Esophagus muscularis mucosa (tissue), 4 donors: ENCODE measurements around the gene OR14A16. TPM values are rescaled to one million over a fixed set of nuclear protein-coding genes. Genes with fewer than 3 reads are reported as not detected.

Experiments
- DNase-seq: peaks from one replicate; pipeline ENCODE4 v3.0.0-alpha.2; 2017; ENCODE audit errors: extremely low spot score
- H3K27ac ChIP-seq, 4 donors: fragments of 200-600 bp; sonication (generic); replicated peaks in 1 of 4; 1 replicate in 3 of 4; 2 replicates in 1 of 4; pipeline ENCODE4 v1.5.1; 2016 to 2019; ENCODE audit warnings: mild to moderate bottlenecking in 1 of 4
- H3K27me3 ChIP-seq, 4 donors: fragments of 200-600 bp; sonication (generic); one replicate each; pipeline versions ENCODE4 v1.5.1 to v1.6.0; 2016 to 2019
- H3K36me3 ChIP-seq, 4 donors: fragments of 200-600 bp; sonication (generic); one replicate each; pipeline ENCODE4 v1.5.1; 2016 to 2019
- H3K4me1 ChIP-seq, 4 donors: fragments of 200-600 bp; sonication (generic); one replicate each; pipeline ENCODE4 v1.5.1; 2016 to 2019
- H3K4me3 ChIP-seq, 4 donors: fragments of 200-600 bp; sonication (generic); 1 replicate in 2 of 4; 2 replicates in 2 of 4; pipeline ENCODE4 v1.5.1; 2016 to 2019; ENCODE audit warnings: mild to moderate bottlenecking in 4 of 4, moderate library complexity in 1 of 4
- H3K9me3 ChIP-seq, 4 donors: fragments of 200-600 bp; sonication (generic); 1 replicate in 3 of 4; 2 replicates in 1 of 4; pipeline ENCODE4 v1.5.1; 2016 to 2019
- EP300 ChIP-seq: sonication (generic); formaldehyde crosslinking; IDR thresholded peaks from one replicate; pipeline ENCODE4 v1.6.1; 2017; ENCODE audit warnings: antibody characterized with exemption
- POLR2A ChIP-seq: fragments of 450-650 bp; IDR thresholded peaks from one replicate; pipeline ENCODE4 v1.6.1; 2017; ENCODE audit warnings: antibody characterized with exemption, moderate library complexity, mild to moderate bottlenecking, low read depth
- POLR2AphosphoS5 ChIP-seq, 2 donors: sonication (generic); formaldehyde crosslinking; IDR thresholded peaks; one replicate each; pipeline ENCODE4 v1.6.1; 2017; ENCODE audit warnings: antibody characterized with exemption in 2 of 2
- WGBS: methylation state at CpG from one replicate; pipeline ENCODE4 v1.1.5; 2018; 5-methylcytosine and 5-hydroxymethylcytosine counted together
- intact Hi-C: fragments of 100-400 bp; cut with DNase I; formaldehyde crosslinking; loops from one replicate; pipeline ENCODE4 v1.15.1; 2023
- total RNA-seq, 4 donors: library from RNA; depleted of rRNA; stranded (reverse); fragments of >200 nt; gene quantifications; one replicate each; pipeline versions ENCODE4 v1.1.0 to v1.2.1, GENCODE V29; 2016
- TF ChIP-seq, protein P1 (sequence below), 3 experiments: fragments of 200-600 bp in 2 of 3; fragments of 450-650 bp in 1 of 3; sonication (generic) in 2 of 3; IDR thresholded peaks; one replicate each; pipeline ENCODE4 v1.5.1; 2017 to 2019; ENCODE audit warnings: antibody characterized with exemption in 3 of 3, mild to moderate bottlenecking in 2 of 3, moderate library complexity in 1 of 3

OR14A16 gene
- total RNA-seq, 4 donors from 2014 or later = not detected

DNA sequence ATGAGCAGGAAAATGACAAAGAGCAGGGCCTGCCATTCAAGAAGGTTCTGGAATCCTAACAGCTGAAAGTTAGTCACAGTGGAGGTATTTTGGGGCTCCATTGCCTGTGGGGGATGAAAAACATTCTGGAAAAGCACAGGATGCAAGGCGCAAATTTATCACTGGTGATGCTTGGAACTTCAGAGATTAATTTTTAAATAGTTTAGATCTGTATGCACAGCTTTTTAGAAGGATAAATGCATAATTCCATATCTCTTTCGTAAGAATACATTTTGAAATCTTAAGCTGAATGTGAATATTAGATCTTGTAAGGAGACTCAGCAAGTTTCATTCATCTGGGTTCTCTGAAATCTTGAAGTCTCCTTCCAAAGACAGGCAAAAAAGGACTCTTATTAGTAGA is 17.9 kb upstream of the OR14A16 start, which contains the start of gene OR11L1:
Gene OR11L1 (minus strand): TSS at position 101 of the 400 bp plus-strand sequence. CDS start 0 bp downstream, at position 101.
- no peak within 1 kb of the TSS for H3K4me3 ChIP-seq
- H3K27ac ChIP-seq = no peak within 1 kb of the TSS
- 90% methylated on average over 2 of the region's 2 CpGs for WGBS
- H3K4me1 ChIP-seq = no peaks in the 10 kb centered on the region
- H3K36me3 ChIP-seq = no peaks in the 10 kb centered on the region
- no peak for DNase-seq
- TF ChIP-seq POLR2AphosphoS5 (IDR thresholded peaks at IDR 0.05) (no peak), POLR2A (no peak), EP300 (no peak)
- TF ChIP-seq, protein P1, sequence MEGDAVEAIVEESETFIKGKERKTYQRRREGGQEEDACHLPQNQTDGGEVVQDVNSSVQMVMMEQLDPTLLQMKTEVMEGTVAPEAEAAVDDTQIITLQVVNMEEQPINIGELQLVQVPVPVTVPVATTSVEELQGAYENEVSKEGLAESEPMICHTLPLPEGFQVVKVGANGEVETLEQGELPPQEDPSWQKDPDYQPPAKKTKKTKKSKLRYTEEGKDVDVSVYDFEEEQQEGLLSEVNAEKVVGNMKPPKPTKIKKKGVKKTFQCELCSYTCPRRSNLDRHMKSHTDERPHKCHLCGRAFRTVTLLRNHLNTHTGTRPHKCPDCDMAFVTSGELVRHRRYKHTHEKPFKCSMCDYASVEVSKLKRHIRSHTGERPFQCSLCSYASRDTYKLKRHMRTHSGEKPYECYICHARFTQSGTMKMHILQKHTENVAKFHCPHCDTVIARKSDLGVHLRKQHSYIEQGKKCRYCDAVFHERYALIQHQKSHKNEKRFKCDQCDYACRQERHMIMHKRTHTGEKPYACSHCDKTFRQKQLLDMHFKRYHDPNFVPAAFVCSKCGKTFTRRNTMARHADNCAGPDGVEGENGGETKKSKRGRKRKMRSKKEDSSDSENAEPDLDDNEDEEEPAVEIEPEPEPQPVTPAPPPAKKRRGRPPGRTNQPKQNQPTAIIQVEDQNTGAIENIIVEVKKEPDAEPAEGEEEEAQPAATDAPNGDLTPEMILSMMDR (IDR thresholded peaks at IDR 0.05) = no peak
- H3K27me3 ChIP-seq = no peaks in the 10 kb centered on the region
- intact Hi-C loops = no loop called here
- H3K9me3 ChIP-seq = no peaks in the 10 kb centered on the region

DNA sequence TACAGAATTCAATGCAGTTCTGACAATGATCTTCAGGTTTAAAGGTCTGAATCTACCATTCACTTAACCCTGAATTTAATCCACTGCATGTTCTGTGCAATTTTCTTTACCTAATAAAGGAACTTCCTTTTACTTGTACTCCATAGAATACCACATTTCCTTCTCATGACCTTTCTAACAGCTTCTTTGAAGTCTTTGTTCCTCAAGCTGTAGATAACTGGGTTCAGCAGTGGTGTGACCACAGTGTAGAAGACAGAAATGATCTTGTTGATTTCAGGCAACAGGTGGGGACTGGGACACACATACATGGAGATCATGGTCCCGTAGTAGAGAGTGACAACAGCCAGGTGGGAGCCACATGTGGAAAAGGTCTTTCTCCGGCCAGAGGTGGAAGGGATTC is 16.9 kb upstream of the OR14A16 start:
- DNase-seq = no peak
- intact Hi-C loops = no loop called here
- Histone ChIP-seq H3K27me3 (no peaks in the 10 kb centered on the region), H3K9me3 (no peaks in the 10 kb centered on the region), H3K36me3 (no peaks in the 10 kb centered on the region), H3K4me3 (no peak overlapping the region), H3K4me1 (no peaks in the 10 kb centered on the region), H3K27ac (no peak overlapping the region)
- TF ChIP-seq EP300 (no peak), POLR2A (no peak), POLR2AphosphoS5 (IDR thresholded peaks at IDR 0.05) (no peak)
- TF ChIP-seq, protein P1 (IDR thresholded peaks at IDR 0.05) = no peak
- 74% methylated on average over 2 of the region's 2 CpGs for WGBS

DNA sequence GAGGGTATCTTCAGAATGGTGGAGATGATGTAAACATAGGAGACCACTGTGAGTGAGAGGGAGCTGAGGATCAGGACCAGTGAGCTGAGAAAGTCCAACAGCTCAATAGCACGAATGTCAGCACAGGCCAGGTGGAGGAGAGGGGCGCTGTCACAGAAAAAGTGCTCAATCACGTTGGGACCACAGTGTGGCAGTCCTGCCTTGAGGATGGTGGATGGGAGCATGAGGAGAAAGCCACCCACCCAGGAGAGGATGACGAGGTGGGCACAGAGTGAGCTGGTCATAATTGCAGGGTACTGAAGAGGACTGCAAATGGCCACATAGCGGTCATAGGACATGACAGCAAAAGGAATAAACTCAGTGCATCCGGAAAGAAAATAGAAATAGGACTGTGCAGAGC is 9.7 kb upstream of the OR14A16 start:
- intact Hi-C loops = no loop called here
- Histone ChIP-seq H3K9me3 (no peaks in the 10 kb centered on the region), H3K4me3 (no peak overlapping the region), H3K4me1 (no peaks in the 10 kb centered on the region), H3K27me3 (no peaks in the 10 kb centered on the region), H3K36me3 (no peaks in the 10 kb centered on the region), H3K27ac (no peak overlapping the region)
- TF ChIP-seq, protein P1 (IDR thresholded peaks at IDR 0.05) = no peak
- TF ChIP-seq POLR2AphosphoS5 (IDR thresholded peaks at IDR 0.05) = no peak
- TF ChIP-seq EP300 = no peak
- no peak for TF ChIP-seq POLR2A
- no peak for DNase-seq
- WGBS = 59% methylated on average over 6 of the region's 6 CpGs

DNA sequence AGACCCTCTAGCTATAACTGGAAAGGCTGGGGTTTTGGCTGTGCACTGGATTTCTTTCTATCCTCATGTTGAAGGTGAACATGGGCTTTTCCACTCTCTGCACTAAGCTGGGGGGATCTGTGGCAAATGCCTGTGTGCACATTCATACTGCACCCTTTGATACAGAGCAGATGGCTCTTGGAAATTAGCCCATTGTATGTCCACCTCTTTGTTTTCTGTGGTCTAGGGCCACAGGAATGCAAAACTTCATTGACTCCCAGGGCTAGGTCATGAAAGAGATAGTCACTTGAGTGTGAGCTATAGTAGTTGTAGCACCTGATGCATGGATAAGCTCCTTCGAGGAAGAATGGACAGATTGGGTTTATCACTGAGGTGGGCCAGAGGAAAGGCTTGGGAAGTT is 5.7 kb upstream of the OR14A16 start:
- DNase-seq = no peak
- TF ChIP-seq POLR2AphosphoS5 (IDR thresholded peaks at IDR 0.05) (no peak), EP300 (no peak), POLR2A (no peak)
- TF ChIP-seq, protein P1 (IDR thresholded peaks at IDR 0.05) = no peak
- no peak overlapping the region for H3K4me3 ChIP-seq
- no peaks in the 10 kb centered on the region for H3K36me3 ChIP-seq
- H3K27ac ChIP-seq = no peak overlapping the region
- H3K4me1 ChIP-seq = no peaks in the 10 kb centered on the region
- no peaks in the 10 kb centered on the region for H3K9me3 ChIP-seq
- no peaks in the 10 kb centered on the region for H3K27me3 ChIP-seq
- WGBS = 37% methylated on average over 1 of the region's 1 CpG
- intact Hi-C loops = no loop called here

DNA sequence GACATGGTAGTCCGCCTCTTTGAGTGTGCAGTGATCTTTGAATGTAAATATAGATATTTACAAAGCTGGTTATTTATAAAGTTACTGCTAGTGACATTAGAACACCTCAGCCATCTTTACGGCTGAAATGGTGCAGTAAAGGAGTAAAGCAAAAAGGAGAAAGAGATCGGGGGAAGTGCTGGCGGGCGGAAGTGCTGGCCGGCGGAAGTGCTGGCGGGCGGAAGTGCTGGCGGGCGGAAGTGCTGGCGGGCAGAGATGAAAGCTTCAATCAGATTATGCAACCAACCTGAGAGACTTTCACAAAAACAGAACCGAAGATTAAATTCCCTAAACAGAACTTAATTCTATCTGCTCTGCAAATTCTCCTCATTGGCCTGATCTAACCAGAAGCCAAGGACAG is 1.4 kb upstream of the OR14A16 start:
- H3K4me3 ChIP-seq = no peak overlapping the region
- no peaks in the 10 kb centered on the region for H3K4me1 ChIP-seq
- H3K27me3 ChIP-seq = no peaks in the 10 kb centered on the region
- intact Hi-C loops = no loop called here
- WGBS = 81% methylated on average over 13 of the region's 13 CpGs
- DNase-seq = no peak
- no peak overlapping the region for H3K27ac ChIP-seq
- H3K36me3 ChIP-seq = no peaks in the 10 kb centered on the region
- no peaks in the 10 kb centered on the region for H3K9me3 ChIP-seq
- TF ChIP-seq POLR2A (no peak), EP300 (no peak), POLR2AphosphoS5 (IDR thresholded peaks at IDR 0.05) (no peak)
- TF ChIP-seq, protein P1 (IDR thresholded peaks at IDR 0.05) = no peak
